D341Med (cell line): ENCODE measurements around the gene NAGS.
"Not testable (repeated sequence)": the region's sequence is repeated elsewhere in the genome, so short reads cannot be mapped to it uniquely, and the experiment has no call there.

Experiments used
- DNase-seq: peaks from one replicate; pipeline ENCODE4 v3.0.0; 2012; ENCODE audit warnings: low spot score

The NAGS gene

GRCh38 chr17:44004077-44004760 lies at the start of gene NAGS:
TSS of gene NAGS (plus strand) at chr17:44004622. CDS start at chr17:44004664, 42 bp downstream.
- no peak for DNase-seq

- DNase-seq, result peak; percentile 20
Measured at GRCh38 chr17:43956222-43956621, 48.2 kb upstream of the NAGS start.

GRCh38 chr17:43958748-43959352 lies 45.6 kb upstream of the NAGS start:
- no peak for DNase-seq

- DNase-seq, result not testable (repeated sequence)
Measured at GRCh38 chr17:43961292-43961691, 43.1 kb upstream of the NAGS start.

GRCh38 chr17:43961954-43962353 lies 42.5 kb upstream of the NAGS start:
- no peak for DNase-seq

- no peak for DNase-seq
Measured at GRCh38 chr17:43962479-43962878, 41.9 kb upstream of the NAGS start.

- DNase-seq, result no peak
Measured at GRCh38 chr17:43966276-43966675, 38.1 kb upstream of the NAGS start.

- DNase-seq, result no peak
Measured at GRCh38 chr17:43967251-43967875, 37.1 kb upstream of the NAGS start.

- no peak for DNase-seq
Measured at GRCh38 chr17:43970366-43970765, 34.1 kb upstream of the NAGS start.

GRCh38 chr17:43971436-43971835 lies 33.0 kb upstream of the NAGS start:
- not testable (repeated sequence) for DNase-seq

GRCh38 chr17:43972444-43973212 lies 31.8 kb upstream of the NAGS start:
- DNase-seq, result not testable (repeated sequence)

GRCh38 chr17:43974382-43975266 lies 29.8 kb upstream of the NAGS start:
- DNase-seq, result no peak

GRCh38 chr17:43975898-43976297 lies 28.5 kb upstream of the NAGS start:
- no peak for DNase-seq

- DNase-seq, result peak; percentile 33
Measured at GRCh38 chr17:43976963-43977837, 27.2 kb upstream of the NAGS start.

GRCh38 chr17:43978078-43978477 lies 26.3 kb upstream of the NAGS start:
- DNase-seq, result no peak

GRCh38 chr17:43979011-43979410 lies 25.4 kb upstream of the NAGS start:
- no peak for DNase-seq

GRCh38 chr17:43979671-43980070 lies 24.8 kb upstream of the NAGS start:
- no peak for DNase-seq

- no peak for DNase-seq
Measured at GRCh38 chr17:43982171-43982570, 22.3 kb upstream of the NAGS start.

GRCh38 chr17:43983196-43983514 lies 21.3 kb upstream of the NAGS start:
- DNase-seq, result no peak

GRCh38 chr17:43983515-43984411 lies 20.7 kb upstream of the NAGS start:
- peak; percentile 41 for DNase-seq
